C4-2B (cell line): ENCODE results near the gene RNF32.

Experiments
- CTCF ChIP-seq: fragments of 450-650 bp; conservative IDR thresholded peaks from 2 replicates; pipeline ENCODE4 v1.5.1; 2017; ENCODE audit warnings: mild to moderate bottlenecking
- ZFX ChIP-seq: fragments of 450-650 bp; IDR thresholded peaks from 2 replicates; pipeline ENCODE4 v1.6.1; 2017

GRCh38 chr7:156725936-156726335, 85.4 kb downstream of the RNF32 start:
- TF ChIP-seq CTCF: no peak
- TF ChIP-seq ZFX: no peak
